Hepatocyte (in vitro differentiated cells): Measurements from ENCODE around the gene TBC1D5.

Experiments
- EZH2 ChIP-seq: fragments of 200-600 bp; sonication (generic); IDR thresholded peaks from 2 replicates; pipeline ENCODE4 v1.6.1; 2016; ENCODE audit warnings: antibody characterized with exemption, mild to moderate bottlenecking, borderline replicate concordance
- EZH2phosphoT487 ChIP-seq: fragments of 200-600 bp; sonication (generic); IDR thresholded peaks from one replicate; pipeline ENCODE4 v1.6.1; 2018; ENCODE audit warnings: antibody characterized with exemption, mild to moderate bottlenecking, low read depth, moderate library complexity; ENCODE audit not compliant: unreplicated experiment, severe bottlenecking
- TF ChIP-seq, protein P1 (sequence below): fragments of 200-600 bp; sonication (generic); IDR thresholded peaks from 2 replicates; pipeline ENCODE4 v1.5.1; 2016; ENCODE audit warnings: antibody characterized with exemption, mild to moderate bottlenecking; ENCODE audit not compliant: poor library complexity

DNA sequence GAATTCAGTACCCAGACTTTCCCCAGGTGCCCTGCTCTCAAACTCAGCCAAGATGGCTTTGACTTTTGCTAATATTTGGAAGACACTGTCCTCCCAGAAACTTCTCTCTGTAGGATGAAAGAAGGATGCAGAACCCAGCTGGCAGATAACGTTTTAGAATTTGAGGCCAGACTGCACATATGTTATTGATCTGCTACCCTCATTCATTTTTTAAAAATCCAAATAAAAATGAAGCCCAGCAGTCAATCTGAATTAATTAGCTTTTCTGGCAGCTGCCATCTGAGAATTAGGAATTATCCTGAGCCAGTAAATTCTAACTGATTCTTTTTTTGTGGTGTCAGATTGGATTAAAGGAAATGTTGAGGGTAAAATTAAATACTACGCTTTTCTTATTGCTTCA is 621.1 kb downstream of the TBC1D5 start:
- TF ChIP-seq, protein P1, sequence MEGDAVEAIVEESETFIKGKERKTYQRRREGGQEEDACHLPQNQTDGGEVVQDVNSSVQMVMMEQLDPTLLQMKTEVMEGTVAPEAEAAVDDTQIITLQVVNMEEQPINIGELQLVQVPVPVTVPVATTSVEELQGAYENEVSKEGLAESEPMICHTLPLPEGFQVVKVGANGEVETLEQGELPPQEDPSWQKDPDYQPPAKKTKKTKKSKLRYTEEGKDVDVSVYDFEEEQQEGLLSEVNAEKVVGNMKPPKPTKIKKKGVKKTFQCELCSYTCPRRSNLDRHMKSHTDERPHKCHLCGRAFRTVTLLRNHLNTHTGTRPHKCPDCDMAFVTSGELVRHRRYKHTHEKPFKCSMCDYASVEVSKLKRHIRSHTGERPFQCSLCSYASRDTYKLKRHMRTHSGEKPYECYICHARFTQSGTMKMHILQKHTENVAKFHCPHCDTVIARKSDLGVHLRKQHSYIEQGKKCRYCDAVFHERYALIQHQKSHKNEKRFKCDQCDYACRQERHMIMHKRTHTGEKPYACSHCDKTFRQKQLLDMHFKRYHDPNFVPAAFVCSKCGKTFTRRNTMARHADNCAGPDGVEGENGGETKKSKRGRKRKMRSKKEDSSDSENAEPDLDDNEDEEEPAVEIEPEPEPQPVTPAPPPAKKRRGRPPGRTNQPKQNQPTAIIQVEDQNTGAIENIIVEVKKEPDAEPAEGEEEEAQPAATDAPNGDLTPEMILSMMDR, result no peak
- TF ChIP-seq EZH2, result no peak
- TF ChIP-seq EZH2phosphoT487, result no peak
